ENCODE results near the gene C1QTNF2.
"Not testable (repeated sequence)": the region's sequence is repeated elsewhere in the genome, so short reads cannot be mapped to it uniquely, and the experiment has no call there.

Gene C1QTNF2

DNA sequence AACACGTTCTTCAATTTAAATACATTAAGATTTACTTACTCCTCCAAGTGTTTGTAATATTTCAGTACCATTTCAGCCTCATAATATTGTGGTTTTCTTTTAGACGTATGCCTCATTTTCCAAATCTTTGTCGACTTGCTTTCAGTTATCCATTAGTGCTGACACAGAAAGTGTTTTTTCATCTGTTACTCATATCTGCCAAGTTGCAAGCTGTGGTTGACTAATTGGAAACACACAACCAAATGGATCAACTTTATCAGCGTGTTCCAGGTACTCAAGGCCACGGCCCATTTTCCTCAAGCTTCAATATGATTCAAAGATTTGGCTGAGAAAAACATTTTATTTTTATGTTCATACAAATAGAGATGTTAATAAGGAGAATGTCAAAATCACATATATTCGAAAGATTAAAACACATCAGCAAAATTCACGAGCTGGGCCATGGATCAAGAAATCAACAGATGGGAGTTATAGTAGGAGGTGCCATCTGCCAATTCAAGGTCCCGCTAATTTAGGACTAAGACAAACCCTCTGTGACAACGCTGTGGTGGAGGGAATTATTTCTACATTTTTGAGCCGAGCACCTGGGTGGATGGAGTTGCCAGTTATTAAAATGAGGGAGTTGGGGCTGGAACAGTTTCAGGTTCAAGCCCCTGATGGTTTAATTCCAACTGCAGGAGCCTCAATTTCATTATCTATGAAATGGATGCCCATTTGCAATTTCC is 30.9 kb downstream of the C1QTNF2 start:
- H3K9me3 ChIP-seq (replicated peaks; ENCODE audit: low read length) = no peaks in the 10 kb centered on the region
- no peak overlapping the region for H3K9ac ChIP-seq (ENCODE audit: low read depth, low read length)
- no peaks in the 10 kb centered on the region for H3K36me3 ChIP-seq (ENCODE audit: insufficient read depth, low read length)
- H3K27me3 ChIP-seq (ENCODE audit: control insufficient read depth, insufficient read depth, low read length) = no peaks in the 10 kb centered on the region
- H3K4me1 ChIP-seq (ENCODE audit: control insufficient read depth, insufficient read depth, low read length) = peaks cover 3% of the 10 kb centered on the region
- H3K4me2 ChIP-seq (ENCODE audit: low read length) = no peak overlapping the region
- no peak overlapping the region for H3K4me3 ChIP-seq (ENCODE audit: low read length)

DNA sequence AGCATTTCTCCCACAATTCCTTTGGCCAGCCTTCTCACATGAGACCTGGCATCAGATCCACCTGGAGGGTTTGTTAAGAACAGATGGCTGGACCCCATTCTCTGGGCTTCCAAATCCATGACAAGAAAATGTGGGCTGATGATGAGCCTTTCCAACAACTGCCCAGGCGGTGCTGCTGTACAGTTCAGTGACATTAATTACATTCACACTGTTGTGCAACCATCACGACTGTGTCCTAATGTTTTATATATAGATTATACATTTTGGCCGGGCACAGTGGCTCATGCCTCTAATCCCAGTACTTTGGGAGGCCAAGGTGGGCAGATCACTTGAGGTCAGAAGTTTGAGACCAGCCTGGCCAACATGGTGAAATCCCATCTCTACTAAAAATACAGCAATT is 35.7 kb downstream of the C1QTNF2 start:
- not testable (repeated sequence) for H3K4me2 ChIP-seq (ENCODE audit: low read length)

DNA sequence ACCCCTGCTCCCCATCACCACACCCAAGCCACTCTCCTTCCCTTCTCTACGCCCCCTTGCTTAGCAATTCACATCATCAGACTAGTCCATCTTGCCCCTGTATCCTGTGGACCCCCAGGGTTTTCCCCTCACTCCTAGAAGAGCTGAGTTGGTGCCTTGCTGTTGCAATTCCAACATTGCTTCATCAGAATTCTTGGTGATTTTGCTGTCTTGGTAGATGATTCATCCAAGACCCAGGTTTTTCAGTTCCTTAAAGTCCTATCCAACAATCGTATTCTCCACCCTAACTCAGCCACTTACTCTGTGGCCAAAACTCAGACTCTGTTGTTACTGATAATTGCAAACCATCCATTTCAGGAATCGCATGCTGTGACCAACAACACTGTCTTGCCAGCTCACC is 36.7 kb downstream of the C1QTNF2 start:
- H3K4me3 ChIP-seq (ENCODE audit: low read length) = no peak overlapping the region
- no peaks in the 10 kb centered on the region for H3K9me3 ChIP-seq (replicated peaks; ENCODE audit: low read length)
- H3K4me2 ChIP-seq (ENCODE audit: low read length) = no peak overlapping the region
- H3K9ac ChIP-seq (ENCODE audit: low read depth, low read length) = no peak overlapping the region
- H3K4me1 ChIP-seq (ENCODE audit: control insufficient read depth, insufficient read depth, low read length) = no peaks in the 10 kb centered on the region
- H3K27me3 ChIP-seq (ENCODE audit: control insufficient read depth, insufficient read depth, low read length) = no peaks in the 10 kb centered on the region
- no peaks in the 10 kb centered on the region for H3K36me3 ChIP-seq (ENCODE audit: insufficient read depth, low read length)

More for the DNA sequence above, 35.7 kb downstream of the C1QTNF2 start:
- not testable (repeated sequence) for H3K27me3 ChIP-seq (ENCODE audit: control insufficient read depth, insufficient read depth, low read length); H3K9me3 ChIP-seq (replicated peaks; ENCODE audit: low read length); H3K4me1 ChIP-seq (ENCODE audit: control insufficient read depth, insufficient read depth, low read length); H3K4me3 ChIP-seq (ENCODE audit: low read length); H3K9ac ChIP-seq (ENCODE audit: low read depth, low read length); H3K36me3 ChIP-seq (ENCODE audit: insufficient read depth, low read length)

DNA sequence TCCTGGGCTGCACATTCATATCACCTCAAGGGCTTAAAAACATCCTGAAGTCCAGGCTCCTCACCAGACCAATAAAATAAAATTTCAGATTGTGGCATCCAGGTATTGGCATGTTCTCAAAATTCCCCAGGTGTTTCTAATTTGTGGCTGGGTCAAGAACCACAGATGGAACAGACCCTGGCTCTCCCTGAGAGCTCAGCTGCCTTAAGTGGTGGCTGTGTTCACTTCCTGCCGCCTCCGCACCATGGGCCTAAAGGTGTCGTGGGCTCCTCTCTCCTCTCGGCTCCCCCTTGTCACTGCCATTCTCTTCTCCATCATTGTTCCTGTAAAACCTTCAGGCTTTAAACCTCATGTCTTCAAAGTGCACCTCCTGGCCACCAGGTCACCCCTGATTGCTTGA is 40.2 kb downstream of the C1QTNF2 start:
- H3K4me3 ChIP-seq (ENCODE audit: low read length) = no peak overlapping the region
- H3K27me3 ChIP-seq (ENCODE audit: control insufficient read depth, insufficient read depth, low read length) = peaks cover 4% of the 10 kb centered on the region
- H3K9ac ChIP-seq (ENCODE audit: low read depth, low read length) = no peak overlapping the region
- H3K9me3 ChIP-seq (replicated peaks; ENCODE audit: low read length) = no peaks in the 10 kb centered on the region
- H3K4me2 ChIP-seq (ENCODE audit: low read length) = no peak overlapping the region
- no peaks in the 10 kb centered on the region for H3K4me1 ChIP-seq (ENCODE audit: control insufficient read depth, insufficient read depth, low read length)
- H3K36me3 ChIP-seq (ENCODE audit: insufficient read depth, low read length) = no peaks in the 10 kb centered on the region

DNA sequence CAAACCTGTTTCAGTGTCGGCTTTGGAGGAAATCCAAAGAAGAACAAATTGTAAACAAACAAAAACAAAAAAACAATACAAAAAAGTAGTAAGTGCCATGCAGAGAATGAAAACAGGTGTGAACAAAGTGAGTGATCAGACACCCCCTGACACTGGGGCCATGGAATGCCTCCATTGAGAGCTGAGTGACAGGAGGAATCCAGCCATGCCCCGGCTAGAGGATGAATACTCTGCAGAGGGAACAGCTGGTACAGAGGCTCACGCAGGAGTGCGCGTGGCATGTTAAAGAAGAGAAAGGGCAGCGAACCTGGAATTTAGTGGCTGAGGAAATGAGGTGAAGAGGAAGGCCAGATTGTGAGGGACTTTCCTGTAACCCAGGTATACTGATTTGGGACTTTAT is 42.6 kb downstream of the C1QTNF2 start:
- no peaks in the 10 kb centered on the region for H3K4me1 ChIP-seq (ENCODE audit: control insufficient read depth, insufficient read depth, low read length)
- H3K9ac ChIP-seq (ENCODE audit: low read depth, low read length) = no peak overlapping the region
- H3K4me3 ChIP-seq (ENCODE audit: low read length) = no peak overlapping the region
- H3K27me3 ChIP-seq (ENCODE audit: control insufficient read depth, insufficient read depth, low read length) = peaks cover 10% of the 10 kb centered on the region
- H3K4me2 ChIP-seq (ENCODE audit: low read length) = no peak overlapping the region
- no peaks in the 10 kb centered on the region for H3K36me3 ChIP-seq (ENCODE audit: insufficient read depth, low read length)
- H3K9me3 ChIP-seq (replicated peaks; ENCODE audit: low read length) = no peaks in the 10 kb centered on the region

DNA sequence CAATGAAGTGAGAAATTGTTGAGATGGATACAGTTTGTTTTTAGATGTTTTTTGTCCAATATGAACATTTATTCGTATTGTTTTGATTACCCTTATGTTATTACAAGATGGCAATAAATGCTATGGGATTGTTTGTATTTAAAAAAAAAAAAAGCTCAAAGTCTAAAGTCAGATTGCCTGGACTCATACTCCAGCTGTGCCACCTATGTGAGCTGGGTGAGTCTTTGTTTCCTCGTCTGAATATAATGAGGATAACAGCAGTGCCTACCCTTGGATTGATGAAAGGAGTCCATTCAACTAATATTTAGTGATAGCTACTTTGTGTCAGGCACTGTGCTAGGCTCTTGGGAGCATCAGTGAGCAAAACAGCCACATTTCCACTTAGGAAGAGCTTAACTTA is 43.4 kb downstream of the C1QTNF2 start:
- Histone ChIP-seq H3K4me3 (ENCODE audit: low read length) (no peak overlapping the region), H3K36me3 (ENCODE audit: insufficient read depth, low read length) (no peaks in the 10 kb centered on the region), H3K9ac (ENCODE audit: low read depth, low read length) (no peak overlapping the region), H3K9me3 (replicated peaks; ENCODE audit: low read length) (no peaks in the 10 kb centered on the region), H3K27me3 (ENCODE audit: control insufficient read depth, insufficient read depth, low read length) (peaks cover 10% of the 10 kb centered on the region), H3K4me2 (ENCODE audit: low read length) (no peak overlapping the region), H3K4me1 (ENCODE audit: control insufficient read depth, insufficient read depth, low read length) (no peaks in the 10 kb centered on the region)

DNA sequence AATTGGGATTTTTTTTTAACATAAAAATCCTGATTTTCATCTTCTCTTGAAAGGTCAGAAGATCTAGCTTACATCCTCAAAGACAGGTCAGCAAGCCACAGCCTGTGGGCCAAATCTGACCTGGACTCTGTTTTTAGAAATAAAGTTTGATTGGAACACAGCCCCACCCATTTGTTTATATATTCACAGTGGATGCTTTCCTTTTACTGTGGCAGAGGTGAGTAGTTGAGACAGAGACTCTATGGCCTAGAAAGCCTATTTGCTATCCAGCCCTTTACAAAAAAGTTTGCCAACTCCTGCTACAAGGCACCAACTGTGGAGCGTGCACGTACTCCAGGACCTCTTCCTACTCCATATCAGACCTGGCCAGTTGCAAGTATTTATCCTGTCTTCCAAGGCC is 44.7 kb downstream of the C1QTNF2 start:
- Histone ChIP-seq H3K4me2 (ENCODE audit: low read length) (no peak overlapping the region), H3K4me1 (ENCODE audit: control insufficient read depth, insufficient read depth, low read length) (no peaks in the 10 kb centered on the region), H3K4me3 (ENCODE audit: low read length) (no peak overlapping the region), H3K27me3 (ENCODE audit: control insufficient read depth, insufficient read depth, low read length) (peaks cover 10% of the 10 kb centered on the region), H3K36me3 (ENCODE audit: insufficient read depth, low read length) (no peaks in the 10 kb centered on the region), H3K9ac (ENCODE audit: low read depth, low read length) (no peak overlapping the region), H3K9me3 (replicated peaks; ENCODE audit: low read length) (no peaks in the 10 kb centered on the region)

DNA sequence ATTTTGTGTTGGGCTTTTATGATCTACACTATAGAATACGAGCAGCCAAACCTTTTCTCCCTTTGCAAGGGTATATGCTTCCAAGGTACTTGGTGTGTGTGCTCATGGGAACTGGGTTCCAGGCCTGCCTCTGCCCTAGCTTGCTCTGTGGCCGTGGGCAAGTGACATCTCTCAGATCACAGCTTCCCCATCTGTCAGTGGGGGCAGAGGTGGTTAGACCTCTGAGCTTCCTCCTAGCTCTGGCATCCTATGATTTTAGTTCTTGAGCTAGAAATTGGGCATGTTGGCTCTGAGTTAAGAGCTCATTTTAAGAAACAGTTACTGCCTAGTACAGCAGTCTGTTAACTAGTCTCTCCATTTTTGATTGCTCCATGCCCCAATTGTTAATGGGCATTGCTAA is 45.5 kb downstream of the C1QTNF2 start:
- Histone ChIP-seq H3K4me2 (ENCODE audit: low read length) (no peak overlapping the region), H3K4me1 (ENCODE audit: control insufficient read depth, insufficient read depth, low read length) (no peaks in the 10 kb centered on the region), H3K36me3 (ENCODE audit: insufficient read depth, low read length) (no peaks in the 10 kb centered on the region), H3K27me3 (ENCODE audit: control insufficient read depth, insufficient read depth, low read length) (peaks cover 10% of the 10 kb centered on the region), H3K9me3 (replicated peaks; ENCODE audit: low read length) (no peaks in the 10 kb centered on the region), H3K9ac (ENCODE audit: low read depth, low read length) (no peak overlapping the region), H3K4me3 (ENCODE audit: low read length) (no peak overlapping the region)

DNA sequence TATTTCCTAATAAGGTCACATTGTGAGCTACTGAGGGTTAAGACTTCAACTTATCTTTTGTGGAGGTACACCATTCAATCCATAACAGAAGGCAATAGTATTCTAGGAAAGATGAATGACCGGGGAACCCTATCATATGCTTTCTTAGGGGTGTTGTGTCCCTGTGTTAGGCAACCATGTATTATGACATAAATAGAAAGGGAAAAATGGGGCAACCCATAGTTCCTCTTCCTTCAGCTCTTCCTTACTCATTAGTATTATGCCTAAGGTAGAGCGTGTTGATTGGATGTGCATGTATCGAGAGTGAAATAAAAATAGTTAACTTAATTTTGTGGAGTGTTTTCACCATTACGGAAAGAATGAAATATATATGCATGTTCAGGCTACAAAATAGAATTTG is 52.0 kb downstream of the C1QTNF2 start:
- Histone ChIP-seq H3K36me3 (ENCODE audit: insufficient read depth, low read length) (no peaks in the 10 kb centered on the region), H3K9me3 (replicated peaks; ENCODE audit: low read length) (no peaks in the 10 kb centered on the region), H3K4me2 (ENCODE audit: low read length) (no peak overlapping the region), H3K27me3 (ENCODE audit: control insufficient read depth, insufficient read depth, low read length) (no peaks in the 10 kb centered on the region), H3K4me3 (ENCODE audit: low read length) (no peak overlapping the region), H3K4me1 (ENCODE audit: control insufficient read depth, insufficient read depth, low read length) (peaks cover 7% of the 10 kb centered on the region), H3K9ac (ENCODE audit: low read depth, low read length) (no peak overlapping the region)

DNA sequence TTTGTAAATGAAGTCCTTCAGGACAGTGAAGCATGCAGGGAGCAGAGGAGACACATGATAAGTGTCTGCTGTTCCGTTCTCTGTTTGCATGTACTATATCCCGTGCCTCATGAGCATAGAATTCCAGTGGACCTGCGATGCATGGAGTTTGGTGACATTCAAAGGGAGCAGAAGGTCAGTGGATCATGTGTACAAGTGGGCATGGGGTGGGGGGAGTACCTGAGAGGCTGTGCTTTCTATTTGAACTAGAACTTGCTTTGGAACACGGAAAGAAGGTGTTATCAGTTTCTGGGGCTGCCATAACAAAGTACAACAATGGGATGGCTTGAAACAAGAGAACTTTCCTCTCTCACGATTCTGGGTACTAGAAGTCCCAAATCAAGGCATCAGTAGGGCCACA is 53.0 kb downstream of the C1QTNF2 start:
- H3K27me3 ChIP-seq (ENCODE audit: control insufficient read depth, insufficient read depth, low read length) = no peaks in the 10 kb centered on the region
- no peak overlapping the region for H3K4me3 ChIP-seq (ENCODE audit: low read length)
- no peak overlapping the region for H3K4me2 ChIP-seq (ENCODE audit: low read length)
- no peaks in the 10 kb centered on the region for H3K36me3 ChIP-seq (ENCODE audit: insufficient read depth, low read length)
- no peak overlapping the region for H3K9ac ChIP-seq (ENCODE audit: low read depth, low read length)
- H3K4me1 ChIP-seq (ENCODE audit: control insufficient read depth, insufficient read depth, low read length) = peaks cover 7% of the 10 kb centered on the region
- H3K9me3 ChIP-seq (replicated peaks; ENCODE audit: low read length) = no peaks in the 10 kb centered on the region

DNA sequence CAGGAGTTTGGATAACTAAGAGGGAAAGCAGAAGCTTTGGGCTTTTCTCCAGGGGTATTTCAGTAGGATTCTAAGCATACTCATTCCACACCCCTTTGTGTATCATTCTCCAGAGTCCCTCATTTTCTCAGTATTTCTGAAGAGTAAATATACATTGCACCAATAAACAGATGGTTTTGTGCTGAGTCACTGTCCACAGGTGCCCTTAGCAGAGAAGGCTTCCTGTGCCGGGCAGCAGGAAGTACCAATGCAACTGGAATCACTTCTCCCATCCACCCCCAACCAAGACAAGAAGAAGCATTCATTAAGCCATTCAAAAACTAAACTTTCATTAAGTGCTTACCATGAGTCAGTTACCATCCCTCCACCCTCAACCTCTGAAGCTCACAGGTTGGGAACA is 54.5 kb downstream of the C1QTNF2 start:
- Histone ChIP-seq H3K27me3 (ENCODE audit: control insufficient read depth, insufficient read depth, low read length) (no peaks in the 10 kb centered on the region), H3K4me1 (ENCODE audit: control insufficient read depth, insufficient read depth, low read length) (peaks cover 11% of the 10 kb centered on the region), H3K36me3 (ENCODE audit: insufficient read depth, low read length) (no peaks in the 10 kb centered on the region), H3K4me3 (ENCODE audit: low read length) (no peak overlapping the region), H3K9me3 (replicated peaks; ENCODE audit: low read length) (no peaks in the 10 kb centered on the region), H3K4me2 (ENCODE audit: low read length) (no peak overlapping the region), H3K9ac (ENCODE audit: low read depth, low read length) (no peak overlapping the region)

DNA sequence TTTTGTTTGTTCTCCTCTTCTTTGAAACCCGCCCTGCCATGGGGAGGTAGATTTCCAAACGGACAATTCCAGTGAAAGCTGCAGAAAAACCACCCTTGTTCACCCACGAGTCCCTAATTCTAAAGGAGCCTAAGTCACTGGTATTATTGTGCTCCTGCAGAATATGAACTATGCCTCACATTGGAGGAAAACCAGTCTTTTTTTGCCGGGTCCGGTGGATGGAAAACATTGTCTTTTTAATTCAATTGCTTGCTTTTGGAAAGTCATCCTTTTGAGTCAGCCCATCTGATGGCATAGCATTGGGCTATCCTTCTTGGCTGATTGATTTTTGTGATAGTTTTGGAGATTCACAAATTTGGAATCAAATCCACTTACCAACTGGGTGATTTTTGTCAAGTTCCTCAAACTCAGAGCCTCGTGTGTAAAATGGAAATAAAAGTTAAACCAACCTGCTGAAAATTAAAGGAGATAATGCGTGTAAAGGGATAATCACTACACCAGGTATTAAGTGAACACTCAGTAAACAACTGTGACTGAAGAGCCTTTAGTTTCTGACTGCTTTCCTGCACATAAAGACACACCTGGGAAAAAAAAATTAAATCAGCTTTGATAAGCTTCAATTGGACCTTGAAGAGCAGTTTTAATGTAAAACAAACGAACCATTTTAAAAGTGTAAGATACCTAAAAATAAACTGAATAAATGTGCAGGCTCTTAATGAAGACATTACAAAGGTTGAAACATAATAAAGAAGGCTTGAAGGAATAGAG is 57.3 kb downstream of the C1QTNF2 start:
- no peaks in the 10 kb centered on the region for H3K9me3 ChIP-seq (replicated peaks; ENCODE audit: low read length)
- peaks cover 3% of the 10 kb centered on the region for H3K36me3 ChIP-seq (ENCODE audit: insufficient read depth, low read length)
- H3K27me3 ChIP-seq (ENCODE audit: control insufficient read depth, insufficient read depth, low read length) = no peaks in the 10 kb centered on the region
- H3K9ac ChIP-seq (ENCODE audit: low read depth, low read length) = no peak overlapping the region
- peak overlapping the region; percentile 85 for H3K4me3 ChIP-seq (ENCODE audit: low read length)
- H3K4me1 ChIP-seq (ENCODE audit: control insufficient read depth, insufficient read depth, low read length) = peaks cover 11% of the 10 kb centered on the region
- H3K4me2 ChIP-seq (ENCODE audit: low read length) = peak overlapping the region; percentile 94
